Prostate gland (tissue), 2 donors: Measurements from ENCODE around the gene PTPN1. TPM values are rescaled to one million over a fixed set of nuclear protein-coding genes. Genes with fewer than 3 reads are reported as not detected.

ENCODE experiments used
- DNase-seq: peaks from one replicate; pipeline ENCODE4 v3.0.0-alpha.2; 2019; ENCODE audit warnings: low spot score
- H3K27ac ChIP-seq, 2 donors: fragments of 200-600 bp; sonication (generic); 2 replicates each; pipeline ENCODE4 v1.5.1; 2017 to 2019
- H3K27me3 ChIP-seq: fragments of 200-600 bp; sonication (generic); replicated peaks from 2 replicates; pipeline ENCODE4 v1.5.1; 2019; ENCODE audit not compliant: insufficient read depth
- H3K36me3 ChIP-seq, 2 donors: fragments of 200-600 bp; sonication (generic); 1 replicate in 1 of 2; 2 replicates in 1 of 2; pipeline versions ENCODE4 v1.5.1 to v1.8.1; 2017 to 2019
- H3K4me1 ChIP-seq: fragments of 200-600 bp; sonication (generic); replicated peaks from 2 replicates; pipeline ENCODE4 v1.5.1; 2019
- H3K4me3 ChIP-seq, 2 donors: fragments of 200-600 bp; sonication (generic); 2 replicates each; pipeline ENCODE4 v1.5.1; 2017 to 2019
- H3K9me3 ChIP-seq: fragments of 200-600 bp; sonication (generic); 2 replicates; pipeline ENCODE4 v1.5.1; 2017
- CTCF ChIP-seq, 4 experiments: fragments of 200-600 bp in 2 of 4; fragments of 450-650 bp in 2 of 4; sonication (generic) in 2 of 4; IDR thresholded peaks; 1 replicate in 3 of 4; 2 replicates in 1 of 4; pipeline ENCODE4 v1.5.1; 2016 to 2019; ENCODE audit warnings: antibody characterized with exemption in 4 of 4, mild to moderate bottlenecking in 2 of 4, moderate library complexity in 2 of 4
- POLR2A ChIP-seq: fragments of 450-650 bp; IDR thresholded peaks from one replicate; pipeline ENCODE4 v1.6.1; 2016; ENCODE audit warnings: antibody characterized with exemption, mild to moderate bottlenecking
- POLR2AphosphoS5 ChIP-seq: sonication (generic); formaldehyde crosslinking; IDR thresholded peaks from one replicate; pipeline ENCODE4 v1.6.1; 2017; ENCODE audit warnings: antibody characterized with exemption
- WGBS: methylation state at CpG from one replicate; pipeline ENCODE4 v1.1.5; 2018; 5-methylcytosine and 5-hydroxymethylcytosine counted together
- intact Hi-C: fragments of 100-400 bp; cut with DNase I; formaldehyde crosslinking; loops from one replicate; pipeline ENCODE4 v1.14.2; 2022
- total RNA-seq, 2 donors: library from RNA; depleted of rRNA; stranded (reverse); fragments of >200 nt; gene quantifications; one replicate each; pipeline ENCODE4 v1.1.0, GENCODE V29; 2016

PTPN1 gene
- total RNA-seq, 2 donors from 2014 or later = 28.5 to 46.6 TPM

DNA sequence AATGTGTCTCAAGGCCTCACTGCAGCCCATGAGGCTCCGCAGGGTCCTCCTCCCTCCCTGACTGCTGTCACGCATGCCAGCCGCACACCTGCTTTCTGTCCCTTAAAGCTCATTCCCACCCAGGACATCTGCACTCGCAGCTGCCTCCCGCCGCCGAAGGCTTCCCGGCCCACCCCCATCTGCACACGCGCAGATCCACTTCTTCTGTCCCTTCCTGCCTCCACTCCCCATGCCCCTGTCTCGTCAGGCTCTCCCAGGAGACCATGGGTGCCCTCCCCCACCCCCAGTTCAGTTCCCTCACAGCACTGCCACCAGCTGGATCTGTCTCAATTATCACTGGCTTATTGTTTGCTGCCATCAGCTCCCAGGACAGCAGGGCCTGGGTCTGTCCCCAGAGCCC lies 118.1 kb downstream of the PTPN1 start:
- TF ChIP-seq POLR2AphosphoS5 = no peak
- no peak for TF ChIP-seq CTCF (IDR thresholded peaks at IDR 0.05)
- 75% methylated on average over 11 of the region's 11 CpGs for WGBS
- H3K4me1 ChIP-seq = no peaks in the 10 kb centered on the region
- H3K36me3 ChIP-seq = no peaks in the 10 kb centered on the region
- intact Hi-C loops = loop anchor here (5.0 kb wide), 1 partner anchor 84 kb away; no protein-coding TSS in a partner anchor
- no peak overlapping the region for H3K27ac ChIP-seq
- H3K27me3 ChIP-seq = no peaks in the 10 kb centered on the region
- H3K4me3 ChIP-seq = no peak overlapping the region
- DNase-seq = no peak
- H3K9me3 ChIP-seq = no peaks in the 10 kb centered on the region

- Histone ChIP-seq H3K4me3 (no peak overlapping the region), H3K27me3 (no peaks in the 10 kb centered on the region), H3K27ac (no peak overlapping the region), H3K4me1 (no peaks in the 10 kb centered on the region), H3K36me3 (no peaks in the 10 kb centered on the region), H3K9me3 (no peaks in the 10 kb centered on the region)
- 79% methylated on average over 16 of the region's 16 CpGs for WGBS
- no peak for DNase-seq
- intact Hi-C loops = loop anchor here (5.0 kb wide), 1 partner anchor 83 kb away; no protein-coding TSS in a partner anchor
- TF ChIP-seq POLR2AphosphoS5 = no peak
Measured at GRCh38 chr20:50628853-50629669, 118.9 kb downstream of the PTPN1 start.

DNA sequence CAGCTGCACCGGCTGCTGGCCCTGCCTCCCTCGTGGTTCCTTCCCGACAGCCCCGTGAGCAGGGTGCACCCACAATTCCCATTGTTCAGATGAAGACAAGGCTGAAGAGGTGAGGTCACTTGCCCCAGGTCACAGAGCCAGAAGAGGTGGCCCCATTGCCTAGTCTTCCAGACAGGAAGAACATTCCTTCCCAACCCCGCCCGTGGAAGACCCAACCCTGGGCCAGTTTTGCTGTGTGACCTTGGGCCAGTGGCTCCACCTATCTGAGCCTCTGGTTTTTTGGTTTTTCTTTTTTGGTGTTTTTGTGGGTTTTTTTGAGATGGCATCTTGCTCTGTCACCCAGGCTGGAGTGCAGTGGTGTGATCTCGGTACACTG lies 119.5 kb downstream of the PTPN1 start:
- no peak overlapping the region for H3K27ac ChIP-seq
- intact Hi-C loops = loop anchor here (2.0 to 5.0 kb wide), 2 partner anchors 83 to 113 kb away; no protein-coding TSS in a partner anchor

DNA sequence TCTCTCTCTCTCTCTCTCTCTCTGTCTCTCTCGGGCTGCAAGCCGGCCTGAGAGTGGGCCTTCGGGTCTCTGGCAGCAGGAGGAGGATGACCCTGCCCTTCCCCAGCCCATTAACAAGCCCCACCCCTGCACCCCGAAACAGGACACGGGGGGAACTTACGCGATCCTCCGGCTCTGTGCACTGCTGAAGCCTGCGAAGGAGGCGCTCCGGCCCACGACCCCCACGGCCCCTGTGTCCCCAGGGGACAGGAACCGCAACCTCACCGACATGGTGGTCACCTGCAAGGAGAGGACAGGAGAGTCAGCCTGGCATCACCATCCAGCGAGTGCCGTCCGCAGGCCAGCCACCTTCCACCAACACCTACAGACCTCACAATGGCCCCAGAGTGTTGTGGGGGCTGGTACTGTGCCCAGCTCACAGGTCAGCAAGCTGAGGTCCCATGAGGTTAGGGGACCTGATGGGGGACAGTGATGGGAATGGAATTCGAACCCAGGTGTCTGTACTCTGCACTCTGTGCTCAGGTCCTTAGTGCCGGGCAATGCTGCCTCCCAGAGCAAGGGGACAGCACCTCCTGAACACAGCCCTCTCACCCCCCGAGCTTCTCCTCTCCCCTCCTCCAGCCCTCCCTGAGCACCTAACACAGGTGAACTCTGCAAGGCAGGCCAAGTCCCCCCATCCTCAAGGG lies 120.5 kb downstream of the PTPN1 start:
- DNase-seq = no peak
- no peaks in the 10 kb centered on the region for H3K27me3 ChIP-seq
- H3K9me3 ChIP-seq = no peaks in the 10 kb centered on the region
- intact Hi-C loops = loop anchor here (2.0 kb wide), 1 partner anchor 112 kb away; no protein-coding TSS in a partner anchor
- H3K36me3 ChIP-seq = no peaks in the 10 kb centered on the region
- WGBS = 93% methylated on average over 21 of the region's 21 CpGs
- no peak overlapping the region for H3K4me3 ChIP-seq
- H3K27ac ChIP-seq = no peak overlapping the region
- TF ChIP-seq POLR2AphosphoS5 (no peak), CTCF (IDR thresholded peaks at IDR 0.05) (no peak), POLR2A (no peak)
- no peaks in the 10 kb centered on the region for H3K4me1 ChIP-seq

More for the DNA sequence above, 119.5 kb downstream of the PTPN1 start:
- Histone ChIP-seq H3K9me3 (no peaks in the 10 kb centered on the region), H3K27me3 (no peaks in the 10 kb centered on the region), H3K36me3 (no peaks in the 10 kb centered on the region), H3K4me3 (no peak overlapping the region), H3K4me1 (no peaks in the 10 kb centered on the region)
- 92% methylated on average over 7 of the region's 7 CpGs for WGBS
- no peak for TF ChIP-seq POLR2AphosphoS5
- no peak for DNase-seq

- Histone ChIP-seq H3K27ac (no peak overlapping the region), H3K9me3 (no peaks in the 10 kb centered on the region), H3K36me3 (no peaks in the 10 kb centered on the region), H3K27me3 (no peaks in the 10 kb centered on the region), H3K4me1 (no peaks in the 10 kb centered on the region), H3K4me3 (no peak overlapping the region)
- intact Hi-C loops = no loop called here
- WGBS = 89% methylated on average over 7 of the region's 7 CpGs
- no peak for DNase-seq
- TF ChIP-seq CTCF (IDR thresholded peaks at IDR 0.05) (no peak), POLR2A (no peak), POLR2AphosphoS5 (no peak)
Measured at GRCh38 chr20:50632236-50632635, 122.1 kb downstream of the PTPN1 start.
